SU-DHL-6 (cell line): ENCODE results near the gene EBI3.

Experiments used
- H2AFZ ChIP-seq: fragments of 200-600 bp; sonication (generic); 2 replicates; pipeline ENCODE4 v1.6.1; 2014; ENCODE audit warnings: low read depth, mild to moderate bottlenecking, moderate library complexity, mixed read lengths, antibody characterized with exemption, low read length; ENCODE audit not compliant: severe bottlenecking
- H3F3A ChIP-seq: fragments of 200-600 bp; shearing (Covaris generic); 2 replicates; pipeline ENCODE4 v1.6.0; 2016; ENCODE audit warnings: antibody characterized with exemption, mild to moderate bottlenecking; ENCODE audit not compliant: insufficient read depth
- H3K27ac ChIP-seq: fragments of 200-600 bp; sonication (generic); 2 replicates; pipeline ENCODE4 v1.5.1; 2016; ENCODE audit warnings: low read depth, mild to moderate bottlenecking, low read length, moderate library complexity, mixed read lengths
- H3K27me3 ChIP-seq: fragments of 200-600 bp; sonication (generic), shearing (Covaris generic); 2 replicates; pipeline ENCODE4 v1.6.0; 2014; ENCODE audit warnings: mild to moderate bottlenecking, low read length
- H3K36me3 ChIP-seq: fragments of 200-600 bp; sonication (generic); 2 replicates; pipeline ENCODE4 v1.6.1; 2014; ENCODE audit warnings: mild to moderate bottlenecking, low read length, mixed read lengths
- H3K4me2 ChIP-seq: fragments of 300-600, 200-600 bp; shearing (Covaris generic), sonication (generic); 2 replicates; pipeline ENCODE4 v1.6.0; 2014; ENCODE audit warnings: low read length, low read depth, mild to moderate bottlenecking; ENCODE audit not compliant: poor library complexity, severe bottlenecking
- H3K4me3 ChIP-seq: fragments of 200-600 bp; sonication (generic); 2 replicates; pipeline ENCODE4 v1.5.1; 2014; ENCODE audit warnings: antibody characterized with exemption, low read length, mild to moderate bottlenecking, mixed read lengths; ENCODE audit not compliant: insufficient read depth, poor library complexity, severe bottlenecking
- H3K79me2 ChIP-seq: fragments of 200-600 bp; sonication (generic); 2 replicates; pipeline ENCODE4 v1.6.1; 2014; ENCODE audit warnings: mild to moderate bottlenecking, low read length, moderate library complexity; ENCODE audit not compliant: insufficient read depth
- H3K9ac ChIP-seq: fragments of 200-600 bp; sonication (generic); 2 replicates; pipeline ENCODE4 v1.7.0; 2014; ENCODE audit warnings: mild to moderate bottlenecking, low read length
- H3K9me2 ChIP-seq: fragments of 200-600 bp; sonication (generic); replicated peaks from 2 replicates; pipeline ENCODE4 v1.6.1; 2014; ENCODE audit warnings: low read length; ENCODE audit not compliant: insufficient read depth
- H3K9me3 ChIP-seq: fragments of 200-600 bp; sonication (generic); 2 replicates; pipeline ENCODE4 v1.6.1; 2014; ENCODE audit warnings: low read length, mixed read lengths; ENCODE audit not compliant: insufficient read depth
- H4K20me1 ChIP-seq: fragments of 200-600 bp; sonication (generic); 2 replicates; pipeline ENCODE4 v1.6.1; 2014; ENCODE audit warnings: low read depth, mild to moderate bottlenecking, antibody characterized with exemption, low read length, moderate library complexity, mixed read lengths
- CTCF ChIP-seq: fragments of 200-600 bp; sonication (generic); IDR thresholded peaks from one replicate; pipeline ENCODE4 v1.5.1; 2017; ENCODE audit warnings: antibody characterized with exemption, mild to moderate bottlenecking, low read length, moderate library complexity; ENCODE audit not compliant: insufficient read depth, poor library complexity, severe bottlenecking
- EZH2phosphoT487 ChIP-seq: fragments of 200-600 bp; sonication (generic), shearing (Covaris generic); conservative IDR thresholded peaks from 2 replicates; pipeline ENCODE4 v1.6.1; 2018; ENCODE audit warnings: mild to moderate bottlenecking, antibody characterized with exemption, low read length, moderate library complexity, mixed read lengths

Gene EBI3

GRCh38 chr19:4183967-4184717 lies 45.2 kb upstream of the EBI3 start:
- Histone ChIP-seq H3K27me3 (no peaks in the 10 kb centered on the region), H3K9ac (no peak overlapping the region), H3K27ac (no peak overlapping the region), H3K9me2 (no peaks in the 10 kb centered on the region), H4K20me1 (no peaks in the 10 kb centered on the region), H3F3A (peaks cover 4% of the 10 kb centered on the region; the same call in 1 of the 2 replicates), H3K36me3 (no peaks in the 10 kb centered on the region), H3K9me3 (no peaks in the 10 kb centered on the region), H3K4me3 (no peak overlapping the region), H2AFZ (no peak overlapping the region), H3K79me2 (0 out of 2 replicates have a peak, but pooled peaks cover 6% of the 10 kb centered on the region), H3K4me2 (no peak overlapping the region)
- no peak for TF ChIP-seq CTCF
- no peak for TF ChIP-seq EZH2phosphoT487

- Histone ChIP-seq H3K9me2 (no peaks in the 10 kb centered on the region), H3K79me2 (0 out of 2 replicates have a peak, but pooled peaks cover 6% of the 10 kb centered on the region), H3K4me3 (no peak overlapping the region), H3K36me3 (no peaks in the 10 kb centered on the region), H3K4me2 (no peak overlapping the region), H3K27me3 (no peaks in the 10 kb centered on the region), H3K9ac (no peak overlapping the region), H4K20me1 (no peaks in the 10 kb centered on the region), H3K9me3 (no peaks in the 10 kb centered on the region), H3K27ac (no peak overlapping the region), H3F3A (peaks cover 4% of the 10 kb centered on the region; the same call in 1 of the 2 replicates), H2AFZ (no peak overlapping the region)
- TF ChIP-seq CTCF: no peak
- no peak for TF ChIP-seq EZH2phosphoT487
Measured at GRCh38 chr19:4184718-4185352, 44.5 kb upstream of the EBI3 start.

GRCh38 chr19:4185413-4186086 lies 43.8 kb upstream of the EBI3 start:
- Histone ChIP-seq H3K36me3 (no peaks in the 10 kb centered on the region), H3K9me2 (no peaks in the 10 kb centered on the region), H3K4me3 (no peak overlapping the region), H3K9me3 (no peaks in the 10 kb centered on the region), H2AFZ (no peak overlapping the region), H3K27me3 (no peaks in the 10 kb centered on the region), H3F3A (peaks cover 4% of the 10 kb centered on the region; the same call in 1 of the 2 replicates), H3K27ac (no peak overlapping the region), H3K4me2 (no peak overlapping the region), H3K79me2 (0 out of 2 replicates have a peak, but pooled peaks cover 6% of the 10 kb centered on the region), H3K9ac (no peak overlapping the region), H4K20me1 (no peaks in the 10 kb centered on the region)
- TF ChIP-seq EZH2phosphoT487: no peak
- no peak for TF ChIP-seq CTCF
